NOMO-1 treated with dmso at 0.1 percent for 144 hours (cell line): ENCODE results near the gene GPALPP1.
"Not testable (repeated sequence)": the region's sequence is repeated elsewhere in the genome, so short reads cannot be mapped to it uniquely, and the experiment has no call there.

ENCODE experiments used
- DNase-seq: peaks from one replicate; lab custom pipeline; 2025; ENCODE audit not compliant: unreplicated experiment; lab: John Stamatoyannopoulos, UW

GPALPP1 gene

GRCh38 chr13:44989071-44989889 is at the start of gene GPALPP1, which contains the start of gene NUFIP1:
Gene GPALPP1, plus strand, starts transcription at chr13:44989538. Its CDS starts 117 bp downstream, at chr13:44989655.
Gene NUFIP1, minus strand, starts transcription at chr13:44989471. Its CDS starts 35 bp downstream, at chr13:44989436.
- DNase-seq = peak; percentile 79

- not testable (repeated sequence) for DNase-seq
These were observed 45.9 kb upstream of the GPALPP1 start for GRCh38 chr13:44943411-44943810.

GRCh38 chr13:44951184-44951583 is 38.2 kb upstream of the GPALPP1 start:
- no peak for DNase-seq

GRCh38 chr13:44952671-44953070 is 36.7 kb upstream of the GPALPP1 start:
- DNase-seq = no peak

GRCh38 chr13:44954224-44954623 is 35.1 kb upstream of the GPALPP1 start:
- DNase-seq = no peak

- no peak for DNase-seq
These were observed 33.9 kb upstream of the GPALPP1 start for GRCh38 chr13:44955406-44955805.

GRCh38 chr13:44961997-44962396 is 27.3 kb upstream of the GPALPP1 start:
- no peak for DNase-seq

GRCh38 chr13:44967704-44968433 is 21.5 kb upstream of the GPALPP1 start:
- no peak for DNase-seq

- DNase-seq = no peak
These were observed 20.9 kb upstream of the GPALPP1 start for GRCh38 chr13:44968434-44968815.

GRCh38 chr13:44969551-44970484 is 19.5 kb upstream of the GPALPP1 start:
- DNase-seq = no peak

GRCh38 chr13:44971656-44972595 is 17.4 kb upstream of the GPALPP1 start:
- no peak for DNase-seq

- no peak for DNase-seq
These were observed 16.3 kb upstream of the GPALPP1 start for GRCh38 chr13:44972956-44973581.

- DNase-seq = no peak
These were observed 15.1 kb upstream of the GPALPP1 start for GRCh38 chr13:44974056-44974793.

GRCh38 chr13:44976196-44976595 is 13.1 kb upstream of the GPALPP1 start:
- DNase-seq = no peak

- no peak for DNase-seq
These were observed 12.3 kb upstream of the GPALPP1 start for GRCh38 chr13:44976949-44977583.

GRCh38 chr13:44978328-44978727 is 11.0 kb upstream of the GPALPP1 start:
- DNase-seq = no peak

GRCh38 chr13:44989941-44990340 is 603 bp downstream of the GPALPP1 start:
- DNase-seq = no peak

- DNase-seq = no peak
These were observed 14.1 kb downstream of the GPALPP1 start for GRCh38 chr13:45003417-45003816.
